Skin of body (tissue), 3 donors: ENCODE results near the gene DPP4. TPM values are rescaled to one million over a fixed set of nuclear protein-coding genes. Genes with fewer than 3 reads are reported as not detected.
"Not testable (repeated sequence)": the region's sequence is repeated elsewhere in the genome, so short reads cannot be mapped to it uniquely, and the experiment has no call there.

Experiments
- DNase-seq: peaks from one replicate; lab custom pipeline; 2025; lab: John Stamatoyannopoulos, UW
- small RNA-seq: library from RNA; depleted of rRNA; stranded (forward); fragments of <200 nt; gene quantifications from one replicate; pipeline ENCODE3, GENCODE V24; 2014; ENCODE audit warnings: low replicate concordance
- total RNA-seq: library from RNA; depleted of rRNA; stranded (reverse); fragments of >200 nt; gene quantifications from one replicate; pipeline ENCODE4 v1.2.3, GENCODE V29; 2014

The DPP4 gene
- total RNA-seq, 1 donor from 2014 or later, result 13.7 TPM

DNA sequence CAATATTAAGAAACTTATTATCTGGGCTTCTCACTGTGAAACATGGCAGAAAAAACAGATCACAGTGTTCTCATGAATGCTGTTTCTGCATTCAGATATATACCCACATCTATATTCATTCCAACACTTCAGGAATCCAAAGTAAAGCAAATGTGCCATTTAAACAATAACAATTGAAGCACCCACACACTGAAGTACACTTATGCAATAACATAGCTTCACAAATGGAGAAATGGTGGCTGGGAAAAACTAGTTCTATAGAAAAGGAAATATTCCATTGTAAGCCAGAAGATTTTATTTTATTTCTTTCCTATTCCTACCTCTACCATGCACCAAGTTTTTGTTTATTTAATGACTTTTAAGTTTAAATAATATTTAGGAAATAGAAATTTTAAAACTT lies 111.9 kb downstream of the DPP4 start:
- DNase-seq, result no peak

GRCh38 chr2:161961061-161961460 lies 113.0 kb downstream of the DPP4 start:
- DNase-seq, result no peak

- no peak for DNase-seq
These were observed 117.3 kb downstream of the DPP4 start for GRCh38 chr2:161956738-161957137.

DNA sequence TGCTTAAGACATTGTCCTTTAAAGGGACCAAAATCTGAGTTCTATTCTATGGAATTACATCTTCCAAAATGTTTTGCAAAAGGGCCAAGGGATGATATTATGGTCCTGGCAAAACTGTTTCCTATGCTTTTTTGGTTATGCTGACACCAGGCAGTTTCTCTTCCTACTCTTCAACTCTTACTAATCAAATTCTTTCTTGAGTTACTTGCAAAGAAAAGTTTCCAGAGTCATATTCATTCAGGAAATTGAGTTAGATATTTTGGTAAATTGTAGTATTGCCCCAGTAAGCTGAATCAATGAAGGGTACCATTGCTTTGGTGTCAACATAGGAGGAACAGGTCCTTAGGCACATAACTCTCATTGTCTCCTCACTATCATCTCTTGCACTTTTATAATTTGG lies 118.8 kb downstream of the DPP4 start:
- DNase-seq, result no peak

- no peak for DNase-seq
These were observed 119.9 kb downstream of the DPP4 start for GRCh38 chr2:161954103-161954502.

DNA sequence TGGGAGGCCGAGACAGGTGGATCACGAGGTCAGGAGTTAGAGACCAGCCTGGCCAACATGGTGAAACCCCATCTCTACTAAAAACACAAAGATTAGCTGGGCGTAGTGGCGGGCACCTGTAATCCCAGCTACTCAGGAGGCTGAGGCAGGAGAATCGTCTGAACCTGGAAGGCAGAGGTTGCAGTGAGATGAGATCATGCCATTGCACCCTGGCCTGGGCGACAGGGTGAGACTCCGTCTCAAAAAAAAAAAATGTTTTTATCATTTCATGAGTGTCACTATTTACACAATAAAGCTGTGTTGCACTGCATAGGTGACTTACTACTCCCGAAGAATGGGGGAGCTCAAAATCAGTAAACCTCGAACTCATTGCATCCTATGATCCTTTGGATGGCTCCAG lies 120.6 kb downstream of the DPP4 start:
- not testable (repeated sequence) for DNase-seq

DNA sequence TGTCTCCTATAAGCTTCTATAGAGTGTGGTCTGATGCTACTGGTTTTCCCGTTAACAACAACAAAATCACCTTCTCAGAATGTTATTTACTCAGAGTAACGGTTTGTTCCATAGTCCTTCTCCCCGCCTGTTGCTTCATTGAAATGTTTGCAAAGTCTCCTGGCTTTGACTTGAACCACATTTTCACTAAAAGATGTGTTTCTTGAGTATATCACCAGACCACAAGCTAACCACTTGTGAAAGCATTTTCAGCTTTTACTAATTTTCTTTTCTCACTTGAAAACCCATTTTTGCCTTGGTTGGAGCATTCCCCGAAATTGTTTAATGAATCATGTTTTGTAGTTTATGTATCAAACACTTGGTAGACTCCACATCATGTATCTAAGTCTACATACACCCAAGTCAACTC lies 121.2 kb downstream of the DPP4 start:
- DNase-seq, result no peak

DNA sequence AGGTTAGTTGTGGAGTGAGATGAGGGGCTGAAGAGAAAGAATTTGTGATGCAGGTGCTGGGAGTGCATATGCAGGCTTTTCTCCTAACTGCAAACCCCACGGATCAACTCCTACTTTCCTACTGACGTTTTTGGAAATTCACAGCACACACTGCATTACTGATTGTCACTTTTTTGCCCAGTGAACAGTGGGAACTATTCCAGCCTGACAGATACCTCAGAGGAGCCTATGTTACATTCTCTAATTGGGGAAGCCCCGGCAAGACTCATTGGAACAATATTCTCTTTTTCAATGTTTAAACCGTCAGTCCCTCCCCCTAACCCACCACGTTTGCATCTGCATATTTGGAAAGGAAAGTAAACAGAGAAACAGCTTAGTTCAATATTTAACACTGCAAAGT lies 126.2 kb downstream of the DPP4 start:
- DNase-seq, result no peak

GRCh38 chr2:161947406-161947805 lies 126.6 kb downstream of the DPP4 start:
- DNase-seq, result peak; percentile 39

- peak; percentile 3 for DNase-seq
These were observed 127.4 kb downstream of the DPP4 start for GRCh38 chr2:161946489-161947107.

- DNase-seq, result peak; percentile 2
These were observed 131.0 kb downstream of the DPP4 start for GRCh38 chr2:161943011-161943410.

Small RNA genes within 50 kb of the gene (small RNA-seq; reads per million reads assigned to genes)
- not detected for gene TIMM8AP1

Other genes with a start within 250 kb of the DPP4 start
- gene GCG, start 78.0 kb upstream of the DPP4 start, total RNA-seq, result not detected
- gene FAP, start 169.2 kb upstream of the DPP4 start, total RNA-seq, result 64.6 TPM
- gene IFIH1, start 244.5 kb upstream of the DPP4 start, total RNA-seq, result 8.3 TPM